ENCODE data around the gene POU2AF2.

DNA sequence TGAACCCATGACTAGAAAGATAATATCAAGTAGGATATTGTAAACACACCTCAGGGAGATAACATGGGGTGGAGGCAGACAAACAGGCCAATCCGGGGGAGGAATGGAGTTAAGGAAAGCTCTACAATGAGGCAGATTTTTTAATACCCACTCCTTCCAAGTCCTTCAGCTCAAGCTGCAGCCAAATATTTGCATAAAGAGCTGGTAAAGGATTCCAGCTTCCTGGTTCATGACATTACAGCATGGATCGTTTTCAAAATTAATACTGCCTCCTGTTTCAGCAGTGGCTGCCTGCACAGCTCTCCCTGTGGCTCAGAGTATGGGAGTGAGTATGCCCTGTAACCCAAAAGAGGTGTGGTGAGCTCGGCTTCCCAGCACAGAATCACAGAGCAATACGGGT is 57.9 kb downstream of the POU2AF2 start:
- TF ChIP-seq CHD1 (IDR thresholded peaks at IDR 0.05; ENCODE audit: low read depth, low read length) (no peak), YY1 (IDR thresholded peaks at IDR 0.05; ENCODE audit: low read depth, low read length) (no peak), BCL11A (IDR thresholded peaks at IDR 0.05; ENCODE audit: low read depth in 2 of 2, low read length in 2 of 2) (no peak)
- TF ChIP-seq, protein P1, sequence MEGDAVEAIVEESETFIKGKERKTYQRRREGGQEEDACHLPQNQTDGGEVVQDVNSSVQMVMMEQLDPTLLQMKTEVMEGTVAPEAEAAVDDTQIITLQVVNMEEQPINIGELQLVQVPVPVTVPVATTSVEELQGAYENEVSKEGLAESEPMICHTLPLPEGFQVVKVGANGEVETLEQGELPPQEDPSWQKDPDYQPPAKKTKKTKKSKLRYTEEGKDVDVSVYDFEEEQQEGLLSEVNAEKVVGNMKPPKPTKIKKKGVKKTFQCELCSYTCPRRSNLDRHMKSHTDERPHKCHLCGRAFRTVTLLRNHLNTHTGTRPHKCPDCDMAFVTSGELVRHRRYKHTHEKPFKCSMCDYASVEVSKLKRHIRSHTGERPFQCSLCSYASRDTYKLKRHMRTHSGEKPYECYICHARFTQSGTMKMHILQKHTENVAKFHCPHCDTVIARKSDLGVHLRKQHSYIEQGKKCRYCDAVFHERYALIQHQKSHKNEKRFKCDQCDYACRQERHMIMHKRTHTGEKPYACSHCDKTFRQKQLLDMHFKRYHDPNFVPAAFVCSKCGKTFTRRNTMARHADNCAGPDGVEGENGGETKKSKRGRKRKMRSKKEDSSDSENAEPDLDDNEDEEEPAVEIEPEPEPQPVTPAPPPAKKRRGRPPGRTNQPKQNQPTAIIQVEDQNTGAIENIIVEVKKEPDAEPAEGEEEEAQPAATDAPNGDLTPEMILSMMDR (IDR thresholded peaks at IDR 0.05; ENCODE audit: control extremely low read depth in 1 of 3, insufficient read depth in 1 of 3, low read depth in 1 of 3, low read length in 3 of 3), result no peak

Data from H1 (cell line).